ENCODE data around the gene SLC12A4. TPM values are rescaled to one million over a fixed set of nuclear protein-coding genes. Genes with fewer than 3 reads are reported as not detected.
"Not testable (repeated sequence)": the region's sequence is repeated elsewhere in the genome, so short reads cannot be mapped to it uniquely, and the experiment has no call there.

The SLC12A4 gene
- polyA plus RNA-seq, 1 donor (not counting 4 experiments of a cell fraction or from before 2014, with no cell fraction given) = 59.3 TPM

DNA sequence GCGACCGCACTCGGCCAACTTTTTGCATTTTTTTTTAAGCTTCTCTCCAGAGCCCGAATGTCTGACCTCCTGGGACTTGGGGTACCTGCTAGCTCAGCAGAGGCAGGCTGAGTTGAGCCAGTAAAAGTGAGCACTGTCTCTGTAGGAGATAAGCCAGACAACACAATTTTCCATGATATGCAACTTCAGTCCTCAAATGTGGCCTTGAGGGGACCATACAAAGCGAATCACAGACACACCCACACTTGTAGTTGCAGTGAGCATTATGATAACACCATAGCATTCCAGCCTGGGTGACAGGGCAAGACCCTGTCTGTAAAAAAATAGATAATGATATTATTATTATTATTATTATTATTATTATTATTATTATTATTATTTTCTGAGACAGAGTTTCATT, 28.2 kb upstream of the SLC12A4 start:
- dilution Hi-C loops (cut with MboI; ENCODE audit: extremely low pct_ligation_motif_present, low sequenced_read_pairs) = no loop called here
- H2AFZ ChIP-seq (ENCODE audit: control insufficient read depth, low read length) = no peak overlapping the region
- no peak for FAIRE-seq

DNA sequence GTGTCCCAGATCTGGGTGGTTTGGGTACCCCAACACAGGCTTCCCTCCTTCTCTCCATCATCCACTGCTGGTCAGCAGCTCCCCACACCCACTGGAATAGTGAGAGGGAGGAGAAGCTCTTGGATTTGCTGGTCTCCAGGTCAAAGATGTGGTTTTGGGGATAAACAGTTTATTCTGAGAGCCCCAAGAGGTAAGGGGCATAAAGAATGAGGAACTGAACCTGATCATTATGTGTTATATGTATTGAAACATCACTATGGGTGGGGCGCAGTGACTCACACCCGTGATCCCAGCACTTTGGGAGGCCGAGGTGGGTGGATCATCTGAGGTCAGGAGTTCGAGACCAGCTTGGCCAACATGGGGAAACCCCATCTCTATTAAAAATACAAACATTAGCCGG, 27.0 kb upstream of the SLC12A4 start:
- FAIRE-seq = no peak
- Histone ChIP-seq H4K20me1 (ENCODE audit: control insufficient read depth, extremely low read depth, insufficient read depth, low read length) (no peaks in the 10 kb centered on the region), H3K9ac (ENCODE audit: control insufficient read depth, extremely low read depth, insufficient read depth, low read length) (no peak overlapping the region), H3K27ac (ENCODE audit: control insufficient read depth, insufficient read depth, low read length) (no peak overlapping the region), H2AFZ (ENCODE audit: control insufficient read depth, low read length) (no peak overlapping the region), H3K79me2 (ENCODE audit: control insufficient read depth, insufficient read depth, low read length) (no peaks in the 10 kb centered on the region), H3K36me3 (ENCODE audit: control insufficient read depth in 2 of 2, extremely low read depth in 1 of 2, insufficient read depth in 2 of 2, low read length in 2 of 2) (no peaks in the 10 kb centered on the region), H3K9me3 (ENCODE audit: control insufficient read depth, low read depth, low read length) (no peaks in the 10 kb centered on the region), H3K27me3 (ENCODE audit: control insufficient read depth, extremely low read depth, insufficient read depth, low read length) (no peaks in the 10 kb centered on the region), H3K4me3 (ENCODE audit: control insufficient read depth in 2 of 3, extremely low read depth in 1 of 3, insufficient read depth in 2 of 3, low read depth in 1 of 3, low read length in 3 of 3) (no peak overlapping the region), H3K4me2 (ENCODE audit: control insufficient read depth, extremely low read depth, insufficient read depth, low read depth, low read length) (no peak overlapping the region), H3K4me1 (ENCODE audit: control insufficient read depth, extremely low read depth, insufficient read depth, low read length) (peaks cover 7% of the 10 kb centered on the region), H3K9me1 (ENCODE audit: control insufficient read depth, extremely low read depth, insufficient read depth, low read length) (no peaks in the 10 kb centered on the region)
- TF ChIP-seq EZH2 (IDR thresholded peaks at IDR 0.05; ENCODE audit: low read length) = no peak
- TF ChIP-seq, protein P1, sequence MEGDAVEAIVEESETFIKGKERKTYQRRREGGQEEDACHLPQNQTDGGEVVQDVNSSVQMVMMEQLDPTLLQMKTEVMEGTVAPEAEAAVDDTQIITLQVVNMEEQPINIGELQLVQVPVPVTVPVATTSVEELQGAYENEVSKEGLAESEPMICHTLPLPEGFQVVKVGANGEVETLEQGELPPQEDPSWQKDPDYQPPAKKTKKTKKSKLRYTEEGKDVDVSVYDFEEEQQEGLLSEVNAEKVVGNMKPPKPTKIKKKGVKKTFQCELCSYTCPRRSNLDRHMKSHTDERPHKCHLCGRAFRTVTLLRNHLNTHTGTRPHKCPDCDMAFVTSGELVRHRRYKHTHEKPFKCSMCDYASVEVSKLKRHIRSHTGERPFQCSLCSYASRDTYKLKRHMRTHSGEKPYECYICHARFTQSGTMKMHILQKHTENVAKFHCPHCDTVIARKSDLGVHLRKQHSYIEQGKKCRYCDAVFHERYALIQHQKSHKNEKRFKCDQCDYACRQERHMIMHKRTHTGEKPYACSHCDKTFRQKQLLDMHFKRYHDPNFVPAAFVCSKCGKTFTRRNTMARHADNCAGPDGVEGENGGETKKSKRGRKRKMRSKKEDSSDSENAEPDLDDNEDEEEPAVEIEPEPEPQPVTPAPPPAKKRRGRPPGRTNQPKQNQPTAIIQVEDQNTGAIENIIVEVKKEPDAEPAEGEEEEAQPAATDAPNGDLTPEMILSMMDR (optimal IDR thresholded peaks at IDR 0.05 in 1 of 3, IDR thresholded peaks at IDR 0.05 in 1 of 3, conservative IDR thresholded peaks at IDR 0.05 in 1 of 3; ENCODE audit: extremely low read depth in 1 of 3, insufficient read depth in 2 of 3, low read length in 3 of 3) = no peak
- dilution Hi-C loops (cut with MboI; ENCODE audit: extremely low pct_ligation_motif_present, low sequenced_read_pairs) = no loop called here
- DNase-seq (ENCODE audit: low read depth, low spot score) = no peak

More for the DNA sequence above, 28.2 kb upstream of the SLC12A4 start:
- Histone ChIP-seq H3K4me3 (ENCODE audit: control insufficient read depth in 2 of 3, extremely low read depth in 1 of 3, insufficient read depth in 2 of 3, low read depth in 1 of 3, low read length in 3 of 3) (no peak overlapping the region), H3K36me3 (ENCODE audit: control insufficient read depth in 2 of 2, extremely low read depth in 1 of 2, insufficient read depth in 2 of 2, low read length in 2 of 2) (no peaks in the 10 kb centered on the region), H3K9ac (ENCODE audit: control insufficient read depth, extremely low read depth, insufficient read depth, low read length) (no peak overlapping the region), H4K20me1 (ENCODE audit: control insufficient read depth, extremely low read depth, insufficient read depth, low read length) (no peaks in the 10 kb centered on the region), H3K27ac (ENCODE audit: control insufficient read depth, insufficient read depth, low read length) (no peak overlapping the region), H3K9me3 (ENCODE audit: control insufficient read depth, low read depth, low read length) (no peaks in the 10 kb centered on the region), H3K27me3 (ENCODE audit: control insufficient read depth, extremely low read depth, insufficient read depth, low read length) (no peaks in the 10 kb centered on the region), H3K4me2 (ENCODE audit: control insufficient read depth, extremely low read depth, insufficient read depth, low read depth, low read length) (no peak overlapping the region), H3K4me1 (ENCODE audit: control insufficient read depth, extremely low read depth, insufficient read depth, low read length) (peaks cover 7% of the 10 kb centered on the region), H3K79me2 (ENCODE audit: control insufficient read depth, insufficient read depth, low read length) (no peaks in the 10 kb centered on the region), H3K9me1 (ENCODE audit: control insufficient read depth, extremely low read depth, insufficient read depth, low read length) (no peaks in the 10 kb centered on the region)
- DNase-seq (ENCODE audit: low read depth, low spot score) = no peak
- TF ChIP-seq, protein P1 (optimal IDR thresholded peaks at IDR 0.05 in 1 of 3, IDR thresholded peaks at IDR 0.05 in 1 of 3, conservative IDR thresholded peaks at IDR 0.05 in 1 of 3; ENCODE audit: extremely low read depth in 1 of 3, insufficient read depth in 2 of 3, low read length in 3 of 3) = no peak
- TF ChIP-seq EZH2 (IDR thresholded peaks at IDR 0.05; ENCODE audit: low read length) = no peak

DNA sequence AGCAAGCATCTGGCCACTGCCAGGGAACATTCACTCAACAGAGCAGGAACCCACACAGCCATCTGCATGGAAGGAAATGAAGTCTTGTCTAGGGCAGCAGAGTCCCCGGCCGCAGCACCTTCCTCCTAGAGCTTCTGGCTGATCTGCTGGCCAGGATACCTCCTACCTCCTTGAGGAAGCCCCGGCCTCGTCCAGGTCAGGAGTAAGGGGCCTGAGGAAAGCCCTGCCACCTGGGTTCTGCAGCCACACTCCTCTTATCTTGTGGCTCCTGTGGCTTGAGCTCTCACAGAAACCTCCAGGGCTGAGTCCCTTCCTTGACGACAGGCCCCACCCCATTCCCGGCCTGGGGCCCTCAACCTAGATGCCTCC, 25.6 kb upstream of the SLC12A4 start:
- H3K4me2 ChIP-seq (ENCODE audit: control insufficient read depth, extremely low read depth, insufficient read depth, low read depth, low read length); FAIRE-seq; H3K9ac ChIP-seq (ENCODE audit: control insufficient read depth, extremely low read depth, insufficient read depth, low read length); H3K9me3 ChIP-seq (ENCODE audit: control insufficient read depth, low read depth, low read length); H3K4me3 ChIP-seq (ENCODE audit: control insufficient read depth in 2 of 3, extremely low read depth in 1 of 3, insufficient read depth in 2 of 3, low read depth in 1 of 3, low read length in 3 of 3); H3K4me1 ChIP-seq (ENCODE audit: control insufficient read depth, extremely low read depth, insufficient read depth, low read length); H3K27me3 ChIP-seq (ENCODE audit: control insufficient read depth, extremely low read depth, insufficient read depth, low read length); H2AFZ ChIP-seq (ENCODE audit: control insufficient read depth, low read length); dilution Hi-C loops (cut with MboI; ENCODE audit: extremely low pct_ligation_motif_present, low sequenced_read_pairs); H3K79me2 ChIP-seq (ENCODE audit: control insufficient read depth, insufficient read depth, low read length); H3K27ac ChIP-seq (ENCODE audit: control insufficient read depth, insufficient read depth, low read length); H3K36me3 ChIP-seq (ENCODE audit: control insufficient read depth in 2 of 2, extremely low read depth in 1 of 2, insufficient read depth in 2 of 2, low read length in 2 of 2); DNase-seq (ENCODE audit: low read depth, low spot score); H3K9me1 ChIP-seq (ENCODE audit: control insufficient read depth, extremely low read depth, insufficient read depth, low read length); H4K20me1 ChIP-seq (ENCODE audit: control insufficient read depth, extremely low read depth, insufficient read depth, low read length): not testable (repeated sequence)

Data from keratinocyte (primary cell).